Ovary (tissue), 3 donors: Measurements from ENCODE around the gene RBM33.

Experiments used
- CTCF ChIP-seq, 3 donors: fragments of 450-650 bp in 2 of 3; fragments of 200-600 bp in 1 of 3; IDR thresholded peaks; one replicate each; pipeline versions ENCODE4 v1.5.1 to v1.8.0; 2016 to 2022; ENCODE audit warnings: antibody characterized with exemption in 3 of 3, mild to moderate bottlenecking in 1 of 3
- POLR2A ChIP-seq: fragments of 450-650 bp; IDR thresholded peaks from one replicate; pipeline ENCODE4 v1.6.1; 2017; ENCODE audit warnings: antibody characterized with exemption, mild to moderate bottlenecking, moderate library complexity
- donor health status: DM: no; HTN: no; CAD: no.

- TF ChIP-seq CTCF (IDR thresholded peaks at IDR 0.05) = no peak
- no peak for TF ChIP-seq POLR2A
These were observed 4.4 kb downstream of the RBM33 start for GRCh38 chr7:155648752-155649339.
